ENCODE results near the gene NET1. TPM values are rescaled to one million over a fixed set of nuclear protein-coding genes. Genes with fewer than 3 reads are reported as not detected.
A peak's percentile ranks its signal among the peaks of the same experiment; 100 is the strongest.

NET1 gene
- total RNA-seq, 1 donor: 51.0 TPM

- no peak overlapping the region for H3K4me3 ChIP-seq (ENCODE audit: insufficient read depth, low read length)
- H3K36me3 ChIP-seq (ENCODE audit: insufficient read depth, low read length): no peaks in the 10 kb centered on the region
- no peaks in the 10 kb centered on the region for H3K9me3 ChIP-seq (ENCODE audit: low read depth, low read length)
- H4K20me1 ChIP-seq (ENCODE audit: insufficient read depth, low read length): no peaks in the 10 kb centered on the region
- no peak for DNase-seq (ENCODE audit: insufficient read length, low spot score, missing footprints)
- H3K79me2 ChIP-seq (ENCODE audit: insufficient read depth, low read length): no peaks in the 10 kb centered on the region
- no peaks in the 10 kb centered on the region for H3K4me1 ChIP-seq (ENCODE audit: insufficient read depth, low read length)
- no peak overlapping the region for H3K4me2 ChIP-seq (ENCODE audit: insufficient read depth, low read length)
- no peaks in the 10 kb centered on the region for H3K27me3 ChIP-seq (ENCODE audit: insufficient read depth, low read length)
- H3K27ac ChIP-seq (ENCODE audit: low read depth, low read length): no peak overlapping the region
- H2AFZ ChIP-seq (ENCODE audit: low read length): no peak overlapping the region
- no peak for TF ChIP-seq CTCF (IDR thresholded peaks at IDR 0.05; ENCODE audit: extremely low read depth, low read depth, low read length)
These were observed 69.7 kb downstream of the NET1 start for GRCh38 chr10:5482016-5482415.

GRCh38 chr10:5484205-5484604 is 71.8 kb downstream of the NET1 start:
- no peaks in the 10 kb centered on the region for H3K79me2 ChIP-seq (ENCODE audit: insufficient read depth, low read length)
- no peaks in the 10 kb centered on the region for H3K9me3 ChIP-seq (ENCODE audit: low read depth, low read length)
- H3K36me3 ChIP-seq (ENCODE audit: insufficient read depth, low read length): no peaks in the 10 kb centered on the region
- no peak overlapping the region for H3K4me2 ChIP-seq (ENCODE audit: insufficient read depth, low read length)
- no peak overlapping the region for H3K27ac ChIP-seq (ENCODE audit: low read depth, low read length)
- H4K20me1 ChIP-seq (ENCODE audit: insufficient read depth, low read length): no peaks in the 10 kb centered on the region
- TF ChIP-seq CTCF (IDR thresholded peaks at IDR 0.05; ENCODE audit: extremely low read depth, low read depth, low read length): no peak
- H3K27me3 ChIP-seq (ENCODE audit: insufficient read depth, low read length): no peaks in the 10 kb centered on the region
- H2AFZ ChIP-seq (ENCODE audit: low read length): no peak overlapping the region
- H3K4me3 ChIP-seq (ENCODE audit: insufficient read depth, low read length): no peak overlapping the region
- H3K4me1 ChIP-seq (ENCODE audit: insufficient read depth, low read length): no peaks in the 10 kb centered on the region
- DNase-seq (ENCODE audit: insufficient read length, low spot score, missing footprints): peak; percentile 92

- H4K20me1 ChIP-seq (ENCODE audit: insufficient read depth, low read length): no peaks in the 10 kb centered on the region
- no peak overlapping the region for H3K4me3 ChIP-seq (ENCODE audit: insufficient read depth, low read length)
- H2AFZ ChIP-seq (ENCODE audit: low read length): no peak overlapping the region
- H3K36me3 ChIP-seq (ENCODE audit: insufficient read depth, low read length): no peaks in the 10 kb centered on the region
- no peaks in the 10 kb centered on the region for H3K9me3 ChIP-seq (ENCODE audit: low read depth, low read length)
- no peak for DNase-seq (ENCODE audit: insufficient read length, low spot score, missing footprints)
- TF ChIP-seq CTCF (IDR thresholded peaks at IDR 0.05; ENCODE audit: extremely low read depth, low read depth, low read length): no peak
- H3K27me3 ChIP-seq (ENCODE audit: insufficient read depth, low read length): no peaks in the 10 kb centered on the region
- H3K79me2 ChIP-seq (ENCODE audit: insufficient read depth, low read length): no peaks in the 10 kb centered on the region
- no peak overlapping the region for H3K4me2 ChIP-seq (ENCODE audit: insufficient read depth, low read length)
- H3K4me1 ChIP-seq (ENCODE audit: insufficient read depth, low read length): no peaks in the 10 kb centered on the region
- no peak overlapping the region for H3K27ac ChIP-seq (ENCODE audit: low read depth, low read length)
These were observed 72.9 kb downstream of the NET1 start for GRCh38 chr10:5485290-5485689.

- H2AFZ ChIP-seq (ENCODE audit: low read length): no peak overlapping the region
- H3K27ac ChIP-seq (ENCODE audit: low read depth, low read length): no peak overlapping the region
- no peak for TF ChIP-seq CTCF (IDR thresholded peaks at IDR 0.05; ENCODE audit: extremely low read depth, low read depth, low read length)
- H3K4me3 ChIP-seq (ENCODE audit: insufficient read depth, low read length): no peak overlapping the region
- DNase-seq (ENCODE audit: insufficient read length, low spot score, missing footprints): peak; percentile 58
- no peaks in the 10 kb centered on the region for H3K27me3 ChIP-seq (ENCODE audit: insufficient read depth, low read length)
- no peak overlapping the region for H3K4me2 ChIP-seq (ENCODE audit: insufficient read depth, low read length)
- no peaks in the 10 kb centered on the region for H3K4me1 ChIP-seq (ENCODE audit: insufficient read depth, low read length)
- no peaks in the 10 kb centered on the region for H3K36me3 ChIP-seq (ENCODE audit: insufficient read depth, low read length)
- no peaks in the 10 kb centered on the region for H3K79me2 ChIP-seq (ENCODE audit: insufficient read depth, low read length)
- H4K20me1 ChIP-seq (ENCODE audit: insufficient read depth, low read length): no peaks in the 10 kb centered on the region
- H3K9me3 ChIP-seq (ENCODE audit: low read depth, low read length): no peaks in the 10 kb centered on the region
These were observed 73.8 kb downstream of the NET1 start for GRCh38 chr10:5485948-5486852.

All from osteoblast (primary cell).